NB4 (cell line): ENCODE results near the gene DDX6.

Experiments
- POLR2A ChIP-seq: IDR thresholded peaks from 2 replicates; pipeline ENCODE4 v1.6.1; 2011; ENCODE audit warnings: mild to moderate bottlenecking; ENCODE audit not compliant: insufficient read length; ENCODE audit errors: extremely low read depth
- TF ChIP-seq, protein P1 (sequence below): IDR thresholded peaks from one replicate; pipeline ENCODE4 v1.5.1; 2012; ENCODE audit warnings: low read depth, low read length

- TF ChIP-seq, protein P1, sequence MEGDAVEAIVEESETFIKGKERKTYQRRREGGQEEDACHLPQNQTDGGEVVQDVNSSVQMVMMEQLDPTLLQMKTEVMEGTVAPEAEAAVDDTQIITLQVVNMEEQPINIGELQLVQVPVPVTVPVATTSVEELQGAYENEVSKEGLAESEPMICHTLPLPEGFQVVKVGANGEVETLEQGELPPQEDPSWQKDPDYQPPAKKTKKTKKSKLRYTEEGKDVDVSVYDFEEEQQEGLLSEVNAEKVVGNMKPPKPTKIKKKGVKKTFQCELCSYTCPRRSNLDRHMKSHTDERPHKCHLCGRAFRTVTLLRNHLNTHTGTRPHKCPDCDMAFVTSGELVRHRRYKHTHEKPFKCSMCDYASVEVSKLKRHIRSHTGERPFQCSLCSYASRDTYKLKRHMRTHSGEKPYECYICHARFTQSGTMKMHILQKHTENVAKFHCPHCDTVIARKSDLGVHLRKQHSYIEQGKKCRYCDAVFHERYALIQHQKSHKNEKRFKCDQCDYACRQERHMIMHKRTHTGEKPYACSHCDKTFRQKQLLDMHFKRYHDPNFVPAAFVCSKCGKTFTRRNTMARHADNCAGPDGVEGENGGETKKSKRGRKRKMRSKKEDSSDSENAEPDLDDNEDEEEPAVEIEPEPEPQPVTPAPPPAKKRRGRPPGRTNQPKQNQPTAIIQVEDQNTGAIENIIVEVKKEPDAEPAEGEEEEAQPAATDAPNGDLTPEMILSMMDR, result no peak
- TF ChIP-seq POLR2A, result no peak
Measured at GRCh38 chr11:118806400-118806799, 15.4 kb upstream of the DDX6 start.
